Brain microvascular endothelial cell (primary cell): ENCODE data around the gene OPTC.

Experiments
- DNase-seq: peaks from one replicate; pipeline ENCODE4 v3.0.0-alpha.2; 2020
- H3K27ac ChIP-seq: fragments of 250-450 bp; sonication (Bioruptor Pico); 2 replicates; pipeline ENCODE4 v1.5.1; 2020; ENCODE audit warnings: mild to moderate bottlenecking, moderate library complexity
- H3K27me3 ChIP-seq: fragments of 250-450 bp; sonication (Bioruptor Pico); replicated peaks from 2 replicates; pipeline ENCODE4 v1.5.1; 2020; ENCODE audit warnings: mild to moderate bottlenecking
- H3K36me3 ChIP-seq: fragments of 250-450 bp; sonication (Bioruptor Pico); replicated peaks from 2 replicates; pipeline ENCODE4 v1.5.1; 2020; ENCODE audit warnings: mild to moderate bottlenecking
- H3K4me3 ChIP-seq: 2 replicates; pipeline ENCODE4 v1.5.1; 2011; ENCODE audit warnings: low read depth, mild to moderate bottlenecking, control low read depth, low read length, moderate library complexity
- CTCF ChIP-seq: IDR thresholded peaks from 2 replicates; pipeline ENCODE4 v1.5.1; 2011; ENCODE audit warnings: low read depth, mild to moderate bottlenecking, moderate library complexity, low read length, control low read depth, inconsistent platforms; ENCODE audit errors: missing control alignments
- in situ Hi-C: cut with HindIII; loops from 2 replicates; pipeline ENCODE4 v1.10.0; 2017; ENCODE audit warnings: low sequenced_read_pairs, low pct_ligation_motif_present

OPTC gene

GRCh38 chr1:203505526-203506204 lies 11.7 kb downstream of the OPTC start:
- Histone ChIP-seq H3K4me3 (no peak overlapping the region), H3K27ac (no peak overlapping the region), H3K27me3 (no peaks in the 10 kb centered on the region), H3K36me3 (no peaks in the 10 kb centered on the region)
- no peak for DNase-seq
- in situ Hi-C loops, result loop anchor here (25.0 kb wide), 1 partner anchor 207 kb away; no protein-coding TSS in a partner anchor
- TF ChIP-seq CTCF, result no peak

GRCh38 chr1:203506858-203507626 lies 13.1 kb downstream of the OPTC start:
- Histone ChIP-seq H3K27ac (no peak overlapping the region), H3K36me3 (no peaks in the 10 kb centered on the region), H3K4me3 (no peak overlapping the region), H3K27me3 (no peaks in the 10 kb centered on the region)
- no peak for DNase-seq
- TF ChIP-seq CTCF, result no peak
- in situ Hi-C loops, result loop anchor here (25.0 kb wide), 1 partner anchor 205 kb away; no protein-coding TSS in a partner anchor

- DNase-seq, result no peak
- no peak overlapping the region for H3K4me3 ChIP-seq
- in situ Hi-C loops, result loop anchor here (25.0 kb wide), 1 partner anchor 205 kb away; no protein-coding TSS in a partner anchor
- H3K27me3 ChIP-seq, result no peaks in the 10 kb centered on the region
- no peaks in the 10 kb centered on the region for H3K36me3 ChIP-seq
- no peak overlapping the region for H3K27ac ChIP-seq
- TF ChIP-seq CTCF, result no peak
Observed at GRCh38 chr1:203507759-203508158, 13.8 kb downstream of the OPTC start.

GRCh38 chr1:203508463-203509073 lies 14.6 kb downstream of the OPTC start:
- H3K27me3 ChIP-seq, result no peaks in the 10 kb centered on the region
- H3K36me3 ChIP-seq, result no peaks in the 10 kb centered on the region
- in situ Hi-C loops, result loop anchor here (25.0 kb wide), 1 partner anchor 204 kb away; no protein-coding TSS in a partner anchor
- no peak overlapping the region for H3K27ac ChIP-seq
- no peak for DNase-seq
- no peak overlapping the region for H3K4me3 ChIP-seq
- peak; percentile 48 for TF ChIP-seq CTCF

- H3K36me3 ChIP-seq, result no peaks in the 10 kb centered on the region
- no peak for TF ChIP-seq CTCF
- no peaks in the 10 kb centered on the region for H3K27me3 ChIP-seq
- in situ Hi-C loops, result loop anchor here (25.0 kb wide), 1 partner anchor 203 kb away; no protein-coding TSS in a partner anchor
- no peak for DNase-seq
- H3K4me3 ChIP-seq, result no peak overlapping the region
- H3K27ac ChIP-seq, result no peak overlapping the region
Observed at GRCh38 chr1:203509135-203509534, 15.2 kb downstream of the OPTC start.
